ENCODE measurements around the gene HMGXB4. TPM values are rescaled to one million over a fixed set of nuclear protein-coding genes. Genes with fewer than 3 reads are reported as not detected.

The HMGXB4 gene
- total RNA-seq, 3 donors from 2014 or later (not counting 1 experiment from before 2014, with no cell fraction given): 40.4 to 46.1 (median 40.7) TPM

- H3K9me3 Mint-ChIP-seq: no peaks in the 10 kb centered on the region
- no peak for ATAC-seq
- no peaks in the 10 kb centered on the region for H3K9me3 ChIP-seq (ENCODE audit: control insufficient read depth, insufficient read depth, low read length)
- no peak overlapping the region for H3K4me3 Mint-ChIP-seq
- 78% methylated on average over 1 of the region's 2 CpGs for WGBS (ENCODE audit: insufficient coverage)
- no peak for TF ChIP-seq CTCF (IDR thresholded peaks at IDR 0.05)
- H3K36me3 Mint-ChIP-seq: no peaks in the 10 kb centered on the region
- no peaks in the 10 kb centered on the region for H3K27me3 ChIP-seq (ENCODE audit: control insufficient read depth, insufficient read depth, low read length)
- no peak overlapping the region for H3K27ac Mint-ChIP-seq
- H3K4me1 Mint-ChIP-seq: no peaks in the 10 kb centered on the region
- H3K36me3 ChIP-seq (ENCODE audit: control insufficient read depth, insufficient read depth, low read length): no peaks in the 10 kb centered on the region
- peaks cover 6 to 10% of the 10 kb centered on the region in 2 donors for H3K27me3 Mint-ChIP-seq (ENCODE audit: low read depth in 2 of 2)
- H3K27ac ChIP-seq (ENCODE audit: low read length): no peak overlapping the region
- no peak for DNase-seq
- no peak overlapping the region for H3K4me3 ChIP-seq (ENCODE audit: low read length)
- no peaks in the 10 kb centered on the region for H3K4me1 ChIP-seq (ENCODE audit: control insufficient read depth, insufficient read depth, low read length)
- intact Hi-C loops (cut with micrococcal nuclease): no loop called here
Measured at GRCh38 chr22:35217527-35217926, 39.8 kb upstream of the HMGXB4 start.

- Mint-ChIP-seq H3K27me3 (ENCODE audit: low read depth in 2 of 2) (peaks cover 4 to 10% of the 10 kb centered on the region in 2 donors), H3K4me1 (no peaks in the 10 kb centered on the region), H3K27ac (no peak overlapping the region), H3K9me3 (no peaks in the 10 kb centered on the region), H3K36me3 (no peaks in the 10 kb centered on the region), H3K4me3 (no peak overlapping the region)
- ATAC-seq (no peak), DNase-seq (no peak)
- H3K27ac ChIP-seq (ENCODE audit: low read length): no peak overlapping the region
- H3K36me3 ChIP-seq (ENCODE audit: control insufficient read depth, insufficient read depth, low read length): no peaks in the 10 kb centered on the region
- no peaks in the 10 kb centered on the region for H3K27me3 ChIP-seq (ENCODE audit: control insufficient read depth, insufficient read depth, low read length)
- H3K9me3 ChIP-seq (ENCODE audit: control insufficient read depth, insufficient read depth, low read length): no peaks in the 10 kb centered on the region
- no peaks in the 10 kb centered on the region for H3K4me1 ChIP-seq (ENCODE audit: control insufficient read depth, insufficient read depth, low read length)
- H3K4me3 ChIP-seq (ENCODE audit: low read length): no peak overlapping the region
- intact Hi-C loops (cut with micrococcal nuclease): no loop called here
- no peak for TF ChIP-seq CTCF (IDR thresholded peaks at IDR 0.05)
Measured at GRCh38 chr22:35218079-35218478, 39.2 kb upstream of the HMGXB4 start.

GRCh38 chr22:35219012-35219411 lies 38.3 kb upstream of the HMGXB4 start:
- TF ChIP-seq CTCF (IDR thresholded peaks at IDR 0.05): no peak
- no peaks in the 10 kb centered on the region for H3K4me1 Mint-ChIP-seq
- H3K27me3 ChIP-seq (ENCODE audit: control insufficient read depth, insufficient read depth, low read length): no peaks in the 10 kb centered on the region
- no peaks in the 10 kb centered on the region for H3K9me3 ChIP-seq (ENCODE audit: control insufficient read depth, insufficient read depth, low read length)
- H3K4me1 ChIP-seq (ENCODE audit: control insufficient read depth, insufficient read depth, low read length): no peaks in the 10 kb centered on the region
- DNase-seq (no peak), ATAC-seq (no peak)
- no peaks in the 10 kb centered on the region for H3K9me3 Mint-ChIP-seq
- H3K27ac ChIP-seq (ENCODE audit: low read length): no peak overlapping the region
- peaks cover 0 to 12% of the 10 kb centered on the region in 2 donors for H3K27me3 Mint-ChIP-seq (ENCODE audit: low read depth in 2 of 2)
- H3K4me3 Mint-ChIP-seq: no peak overlapping the region
- intact Hi-C loops (cut with micrococcal nuclease): no loop called here
- H3K4me3 ChIP-seq (ENCODE audit: low read length): no peak overlapping the region
- no peaks in the 10 kb centered on the region for H3K36me3 ChIP-seq (ENCODE audit: control insufficient read depth, insufficient read depth, low read length)
- H3K27ac Mint-ChIP-seq: no peak overlapping the region
- no peaks in the 10 kb centered on the region for H3K36me3 Mint-ChIP-seq
- WGBS (ENCODE audit: insufficient coverage): 50% methylated on average over 1 of the region's 3 CpGs

GRCh38 chr22:35220221-35220620 lies 37.1 kb upstream of the HMGXB4 start:
- Mint-ChIP-seq H3K4me1 (no peaks in the 10 kb centered on the region), H3K4me3 (no peak overlapping the region), H3K9me3 (no peaks in the 10 kb centered on the region), H3K27ac (no peak overlapping the region), H3K27me3 (ENCODE audit: low read depth in 2 of 2) (peaks cover 7 to 13% of the 10 kb centered on the region in 2 donors), H3K36me3 (no peaks in the 10 kb centered on the region)
- no peak for TF ChIP-seq CTCF (IDR thresholded peaks at IDR 0.05)
- Histone ChIP-seq H3K27ac (ENCODE audit: low read length) (no peak overlapping the region), H3K27me3 (ENCODE audit: control insufficient read depth, insufficient read depth, low read length) (no peaks in the 10 kb centered on the region), H3K9me3 (ENCODE audit: control insufficient read depth, insufficient read depth, low read length) (no peaks in the 10 kb centered on the region), H3K4me3 (ENCODE audit: low read length) (no peak overlapping the region), H3K36me3 (ENCODE audit: control insufficient read depth, insufficient read depth, low read length) (no peaks in the 10 kb centered on the region), H3K4me1 (ENCODE audit: control insufficient read depth, insufficient read depth, low read length) (no peaks in the 10 kb centered on the region)
- intact Hi-C loops (cut with micrococcal nuclease): no loop called here
- DNase-seq: no peak
- 78% methylated on average over 2 of the region's 2 CpGs for WGBS (ENCODE audit: insufficient coverage)
- ATAC-seq: no peak
